ENCODE measurements around the gene SLC9A9. TPM values are rescaled to one million over a fixed set of nuclear protein-coding genes. Genes with fewer than 3 reads are reported as not detected.

SLC9A9 gene
- total RNA-seq, 1 experiment from 2014 or later: 1.4 TPM

DNA sequence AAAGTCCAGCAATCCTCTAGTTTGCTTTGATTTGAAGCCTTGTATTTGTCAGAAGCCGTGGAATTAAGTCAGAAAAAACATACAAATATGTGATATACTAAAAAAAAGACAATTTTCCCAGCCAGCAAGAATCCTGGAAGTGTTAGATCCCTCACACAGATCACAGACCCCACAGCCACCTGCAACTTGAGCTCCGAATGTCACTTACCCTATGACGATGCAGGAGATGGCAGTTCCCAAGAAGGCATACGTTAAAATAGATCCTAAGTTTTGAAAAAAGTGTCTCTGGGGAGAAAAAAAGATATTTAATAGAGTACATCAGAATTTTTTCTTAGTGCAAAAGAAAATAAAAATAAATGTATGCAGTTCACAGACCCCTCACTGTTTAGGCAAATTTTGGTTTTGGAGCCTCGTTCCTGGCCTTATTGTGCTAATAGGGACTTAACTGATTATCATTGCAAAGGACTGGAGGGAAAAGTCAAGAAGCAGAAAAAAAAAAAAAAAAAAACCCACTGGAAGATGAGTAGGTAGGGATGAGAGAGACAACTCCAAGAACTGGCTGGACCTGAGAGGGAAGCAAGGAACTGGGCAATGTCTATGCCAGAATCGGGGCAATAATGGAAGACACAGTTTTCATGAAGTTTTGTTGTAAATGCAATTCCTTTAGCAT is 53.3 kb downstream of the SLC9A9 start:
- Histone ChIP-seq H3K4me3 (ENCODE audit: low read depth, low read length, poor library complexity, severe bottlenecking) (no peak overlapping the region), H3K4me1 (ENCODE audit: insufficient read depth, low read length, poor library complexity, severe bottlenecking) (no peaks in the 10 kb centered on the region), H3K36me3 (ENCODE audit: insufficient read depth, low read length, poor library complexity, severe bottlenecking) (no peaks in the 10 kb centered on the region), H3K9me3 (ENCODE audit: low read depth, low read length, poor library complexity, severe bottlenecking) (no peaks in the 10 kb centered on the region), H3K27ac (ENCODE audit: low read depth, low read length, poor library complexity, severe bottlenecking) (no peak overlapping the region), H3K27me3 (replicated peaks; ENCODE audit: insufficient read depth, low read depth, low read length, poor library complexity) (no peaks in the 10 kb centered on the region)
- CTCF ChIA-PET: no interaction called here
- intact Hi-C loops (cut with micrococcal nuclease; ENCODE audit: unreplicated experiment): no loop called here
- no peak for DNase-seq (ENCODE audit: low spot score)
- TF ChIP-seq CTCF (conservative IDR thresholded peaks at IDR 0.05; ENCODE audit: low read depth, low read length) (no peak), EZH2 (IDR thresholded peaks at IDR 0.05; ENCODE audit: borderline replicate concordance, low read depth, low read length, poor library complexity, severe bottlenecking) (no peak)
- POLR2A ChIA-PET (ENCODE audit: low non-redundant PET): interaction anchor here (0.6 kb wide), 2 partner anchors 195 to 1083 kb away, joined by 4 to 5 read pairs; no protein-coding TSS in a partner anchor
- BruUV-seq (replicated peaks): no TSS peak

- H3K4me1 ChIP-seq (ENCODE audit: insufficient read depth, low read length, poor library complexity, severe bottlenecking): no peaks in the 10 kb centered on the region
- no peak overlapping the region for H3K27ac ChIP-seq (ENCODE audit: low read depth, low read length, poor library complexity, severe bottlenecking)
- TF ChIP-seq EZH2 (IDR thresholded peaks at IDR 0.05; ENCODE audit: borderline replicate concordance, low read depth, low read length, poor library complexity, severe bottlenecking) (no peak), CTCF (conservative IDR thresholded peaks at IDR 0.05; ENCODE audit: low read depth, low read length) (no peak)
- H3K36me3 ChIP-seq (ENCODE audit: insufficient read depth, low read length, poor library complexity, severe bottlenecking): no peaks in the 10 kb centered on the region
- H3K4me3 ChIP-seq (ENCODE audit: low read depth, low read length, poor library complexity, severe bottlenecking): no peak overlapping the region
- ChIA-PET POLR2A (ENCODE audit: low non-redundant PET) (interaction anchor here (0.6 kb wide), 2 partner anchors 196 to 1082 kb away, joined by 4 to 5 read pairs; no protein-coding TSS in a partner anchor), CTCF (no interaction called here)
- no TSS peak for BruUV-seq (replicated peaks)
- intact Hi-C loops (cut with micrococcal nuclease; ENCODE audit: unreplicated experiment): no loop called here
- no peaks in the 10 kb centered on the region for H3K9me3 ChIP-seq (ENCODE audit: low read depth, low read length, poor library complexity, severe bottlenecking)
- no peaks in the 10 kb centered on the region for H3K27me3 ChIP-seq (replicated peaks; ENCODE audit: insufficient read depth, low read depth, low read length, poor library complexity)
- DNase-seq (ENCODE audit: low spot score): no peak
Observed at GRCh38 chr3:143793971-143794370, 54.3 kb downstream of the SLC9A9 start.

- no TSS peak for BruUV-seq (replicated peaks)
- TF ChIP-seq EZH2 (IDR thresholded peaks at IDR 0.05; ENCODE audit: borderline replicate concordance, low read depth, low read length, poor library complexity, severe bottlenecking) (no peak), CTCF (conservative IDR thresholded peaks at IDR 0.05; ENCODE audit: low read depth, low read length) (no peak)
- intact Hi-C loops (cut with micrococcal nuclease; ENCODE audit: unreplicated experiment): no loop called here
- ChIA-PET POLR2A (ENCODE audit: low non-redundant PET) (no interaction called here), CTCF (no interaction called here)
- Histone ChIP-seq H3K27ac (ENCODE audit: low read depth, low read length, poor library complexity, severe bottlenecking) (no peak overlapping the region), H3K4me3 (ENCODE audit: low read depth, low read length, poor library complexity, severe bottlenecking) (no peak overlapping the region), H3K9me3 (ENCODE audit: low read depth, low read length, poor library complexity, severe bottlenecking) (no peaks in the 10 kb centered on the region), H3K4me1 (ENCODE audit: insufficient read depth, low read length, poor library complexity, severe bottlenecking) (no peaks in the 10 kb centered on the region), H3K36me3 (ENCODE audit: insufficient read depth, low read length, poor library complexity, severe bottlenecking) (no peaks in the 10 kb centered on the region), H3K27me3 (replicated peaks; ENCODE audit: insufficient read depth, low read depth, low read length, poor library complexity) (no peaks in the 10 kb centered on the region)
- no peak for DNase-seq (ENCODE audit: low spot score)
Observed at GRCh38 chr3:143791386-143791785, 56.9 kb downstream of the SLC9A9 start.
